HUDEP-2 (cell line): Measurements from ENCODE around the gene STEEP1.
"Not testable (repeated sequence)": the region's sequence is repeated elsewhere in the genome, so short reads cannot be mapped to it uniquely, and the experiment has no call there.

ENCODE experiments used
- DNase-seq, 76 experiments: peaks; one replicate each; lab custom pipeline; 2025; ENCODE audit not compliant: unreplicated experiment in 76 of 76; lab: John Stamatoyannopoulos, UW

The STEEP1 gene

DNA sequence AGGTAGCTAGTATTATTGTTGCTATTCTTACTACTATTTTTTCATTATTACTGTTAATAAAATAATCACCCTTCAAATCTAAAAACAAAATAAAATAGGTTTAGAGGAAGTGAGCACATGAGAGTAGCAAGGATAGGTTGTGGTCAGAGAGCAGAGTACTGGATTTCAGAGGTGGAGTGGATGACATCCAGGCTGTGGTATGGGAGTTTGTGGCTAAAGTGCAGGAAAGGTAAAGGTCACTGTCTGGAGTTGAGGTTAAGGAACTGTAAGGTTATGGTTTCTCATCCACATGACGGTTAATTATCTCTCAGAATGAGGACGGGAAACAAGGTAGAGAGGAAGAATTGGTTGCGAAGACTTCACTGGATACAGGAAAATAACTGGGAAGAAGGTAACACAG is 27.7 kb downstream of the STEEP1 start:
- DNase-seq = no peak

DNA sequence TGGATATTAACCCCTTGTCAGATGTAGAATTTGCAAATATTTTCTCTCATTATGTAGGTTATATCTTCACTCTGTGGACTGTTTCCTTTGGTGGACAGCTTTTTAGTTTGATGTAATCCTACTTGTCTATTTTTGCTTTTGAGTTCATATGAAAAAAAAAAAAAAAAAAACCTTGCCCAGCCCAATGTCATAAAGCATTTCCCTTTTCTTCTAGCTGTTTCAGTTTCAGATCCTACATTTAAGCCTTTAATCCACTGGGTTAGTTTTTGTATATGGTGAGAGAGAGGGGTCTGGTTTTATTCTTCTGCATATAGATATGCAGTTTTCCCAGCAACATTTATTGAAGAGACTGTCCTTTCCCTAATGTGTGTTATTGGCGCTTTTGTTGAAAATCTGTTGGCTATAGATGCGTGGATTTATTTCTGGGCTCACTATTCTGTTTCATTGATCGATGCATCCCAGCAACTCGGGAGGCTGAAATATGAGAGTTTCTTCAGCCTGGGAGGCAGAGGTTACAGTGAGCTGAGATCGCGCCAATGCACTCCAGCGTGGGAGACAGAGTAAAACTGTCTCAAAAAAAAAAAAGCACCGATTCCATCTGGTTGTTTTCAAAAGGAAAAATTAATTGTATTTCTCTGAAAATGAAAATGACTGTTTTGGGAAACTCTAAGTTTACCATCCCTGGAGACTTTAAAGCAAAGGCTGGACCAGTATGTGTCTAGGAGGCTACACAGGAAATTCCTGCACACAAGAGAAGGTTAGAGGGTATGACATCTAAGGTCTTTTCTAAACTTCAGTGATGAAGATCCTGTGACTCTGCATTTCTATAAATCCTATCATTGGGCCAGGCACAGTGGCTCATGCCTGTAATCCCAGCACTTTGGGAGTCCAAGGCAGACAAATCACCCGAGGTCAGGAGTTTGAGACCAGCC is 35.6 kb downstream of the STEEP1 start:
- no peak for DNase-seq

- no peak for DNase-seq
These were observed 41.5 kb downstream of the STEEP1 start for GRCh38 chrX:119523664-119524184.

- DNase-seq = no peak
These were observed 44.0 kb downstream of the STEEP1 start for GRCh38 chrX:119521246-119521645.

DNA sequence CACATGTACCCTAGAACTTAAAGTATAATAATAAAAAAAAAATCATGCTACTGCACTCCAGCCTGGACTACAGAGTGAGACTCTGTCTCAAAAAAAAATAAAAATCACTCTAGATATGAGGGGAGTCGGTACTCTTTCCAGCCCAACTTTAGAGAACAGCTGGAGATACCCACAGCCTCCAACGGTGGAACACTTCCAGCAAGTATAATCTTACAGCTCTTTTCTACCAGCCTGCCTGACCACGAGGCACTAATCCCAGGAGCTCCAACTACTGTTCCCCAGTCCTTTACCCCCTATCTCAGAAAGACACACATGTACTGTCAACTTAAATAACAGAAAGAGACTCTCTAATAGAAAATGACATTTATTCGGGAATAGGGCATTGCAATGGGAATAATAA is 46.8 kb downstream of the STEEP1 start:
- no peak for DNase-seq

- peak in 39 of 76 experiments; percentile 0 to 55 (median 8) for DNase-seq
These were observed 49.0 kb downstream of the STEEP1 start for GRCh38 chrX:119516157-119516702.

- DNase-seq = peak in 70 of 76 experiments; percentile 1 to 71 (median 32)
These were observed 52.9 kb downstream of the STEEP1 start for GRCh38 chrX:119512146-119512800.

DNA sequence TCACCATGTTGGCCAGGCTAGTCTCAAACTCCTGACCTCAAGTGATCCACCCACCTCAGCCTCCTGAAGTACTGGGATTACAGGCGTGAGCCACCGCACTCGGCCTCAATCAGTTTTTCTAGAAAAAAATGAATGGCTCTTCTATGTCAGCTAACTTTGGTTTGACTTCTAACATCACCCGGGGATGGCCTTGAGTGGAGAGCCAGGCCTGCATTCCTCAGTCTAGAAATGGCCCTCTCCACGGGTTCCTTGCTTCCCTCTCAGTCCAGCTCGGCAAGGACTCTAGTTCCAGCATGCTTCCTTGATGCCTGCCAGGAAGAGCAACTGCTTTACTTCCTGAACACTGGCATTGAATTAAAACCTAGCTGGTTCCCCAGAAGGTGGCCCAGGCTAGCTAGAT is 58.0 kb downstream of the STEEP1 start:
- no peak for DNase-seq

- no peak for DNase-seq
These were observed 59.3 kb downstream of the STEEP1 start for GRCh38 chrX:119505945-119506344.

DNA sequence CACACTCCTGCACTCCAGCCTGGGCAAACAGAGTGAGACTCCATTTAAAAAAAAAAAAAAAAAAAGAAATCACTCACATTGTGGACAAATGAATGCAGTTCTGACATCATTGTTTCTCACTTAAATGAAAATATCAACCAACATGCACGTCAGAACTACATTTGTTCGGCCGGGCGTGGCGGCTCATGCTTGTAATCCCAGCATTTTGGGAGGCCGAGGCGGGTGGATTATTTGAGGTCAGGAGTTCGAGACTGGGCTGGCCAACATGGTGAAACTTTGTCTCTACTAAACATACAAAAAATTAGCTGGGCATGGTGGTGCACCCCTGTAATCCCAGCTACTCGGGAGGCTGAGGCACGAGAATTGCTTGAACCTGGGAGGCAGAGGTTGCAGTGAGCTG is 60.1 kb downstream of the STEEP1 start:
- DNase-seq = not testable (repeated sequence)

DNA sequence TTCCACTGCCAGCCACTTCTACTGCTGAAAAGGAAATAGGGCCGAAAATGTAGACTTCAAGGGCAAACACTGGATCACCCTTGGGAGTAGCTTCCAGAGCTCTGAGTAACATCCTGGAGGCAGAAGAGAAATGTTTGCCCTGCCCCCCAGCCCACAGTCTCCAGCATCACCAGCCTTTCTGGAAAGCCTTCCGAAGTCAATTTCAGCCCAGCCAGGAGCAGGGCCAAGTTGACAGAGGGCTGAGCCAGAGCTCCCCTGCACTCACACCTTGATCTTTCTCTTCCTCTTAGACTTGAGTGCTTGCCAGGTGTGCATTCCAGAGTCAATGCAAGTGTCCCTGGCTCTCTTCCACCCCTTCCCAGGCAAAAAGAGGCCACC is 61.7 kb downstream of the STEEP1 start:
- DNase-seq = no peak

DNA sequence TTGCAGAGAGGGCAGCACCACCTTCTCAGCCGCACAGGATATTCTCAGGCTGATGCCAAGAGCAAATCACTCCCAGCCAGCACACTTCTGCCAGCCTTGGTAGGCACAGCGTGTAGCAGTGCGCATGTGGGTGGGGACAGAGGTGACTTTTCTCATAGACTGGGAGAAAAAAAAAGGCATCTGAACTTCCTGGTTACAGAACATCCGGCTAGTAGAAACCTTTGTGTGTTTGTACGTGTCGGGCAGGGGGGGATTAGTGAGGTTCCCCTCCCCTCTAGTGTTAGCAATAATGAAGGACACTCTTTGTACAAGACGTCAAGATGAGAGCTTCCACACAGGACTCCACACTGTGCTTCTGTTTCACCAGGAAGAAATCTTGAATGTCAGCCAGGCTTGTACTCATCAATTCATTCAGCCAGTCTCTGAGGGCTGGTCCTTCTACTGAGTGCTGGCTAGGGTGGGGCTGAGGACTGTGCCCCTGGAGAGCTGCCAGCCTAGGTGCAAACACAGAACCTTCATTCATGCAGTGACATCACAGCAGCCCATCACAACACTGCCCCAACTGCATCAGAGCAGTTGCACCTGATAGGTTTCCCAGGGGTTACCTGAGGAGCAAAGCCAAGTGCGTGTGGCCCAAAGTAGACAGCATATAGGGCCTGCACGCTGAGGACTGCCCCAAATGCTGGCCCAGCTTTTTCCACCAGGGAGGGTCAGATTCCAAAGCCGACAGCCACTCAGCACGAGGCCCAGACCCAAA is 62.3 kb downstream of the STEEP1 start:
- no peak for DNase-seq

GRCh38 chrX:119501511-119502148 is 63.6 kb downstream of the STEEP1 start:
- DNase-seq = no peak

GRCh38 chrX:119500061-119500800 is 65.0 kb downstream of the STEEP1 start:
- no peak for DNase-seq

- no peak for DNase-seq
These were observed 68.0 kb downstream of the STEEP1 start for GRCh38 chrX:119497185-119497584.

- no peak for DNase-seq
These were observed 69.2 kb downstream of the STEEP1 start for GRCh38 chrX:119495734-119496726.

- DNase-seq = not testable (repeated sequence)
These were observed 71.2 kb downstream of the STEEP1 start for GRCh38 chrX:119493851-119494495.

DNA sequence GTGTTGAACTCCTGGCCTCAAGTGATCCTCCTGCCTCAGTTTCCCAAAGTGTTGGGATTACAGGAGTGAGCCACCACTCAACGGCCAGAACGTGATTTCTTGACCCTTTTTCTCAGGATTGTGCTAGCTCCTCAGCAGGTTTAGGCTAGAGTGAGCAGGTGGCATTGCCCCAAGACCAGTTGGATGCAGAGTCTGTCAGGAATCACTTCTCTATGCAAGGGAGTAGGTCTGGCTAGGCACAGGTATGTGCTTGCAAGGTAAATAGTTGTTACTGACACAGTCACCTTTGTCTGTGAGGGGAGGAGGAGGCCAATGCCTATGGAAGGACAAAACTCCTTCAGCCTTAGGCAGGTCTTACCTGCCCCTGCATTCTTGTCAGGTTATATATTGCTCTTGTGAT is 72.7 kb downstream of the STEEP1 start:
- no peak for DNase-seq
